HG02840 (cell line): ENCODE measurements around the gene INHBC.
A peak's percentile ranks its signal among the peaks of the same experiment; 100 is the strongest.
"Not testable (repeated sequence)": the region's sequence is repeated elsewhere in the genome, so short reads cannot be mapped to it uniquely, and the experiment has no call there.

Source experiments
- ATAC-seq: cut with Tn5 transposase; IDR thresholded peaks from one replicate; pipeline ENCODE4 v1.9.1; 2021; ENCODE audit warnings: mild to moderate bottlenecking, moderate library complexity, moderate number of reproducible peaks; ENCODE audit not compliant: unreplicated experiment, low FRiP score

The INHBC gene

GRCh38 chr12:57479376-57480115, 45.0 kb downstream of the INHBC start, which contains the start of gene ARHGAP9:
TSS of gene ARHGAP9 (minus strand) at chr12:57479866. CDS start at chr12:57479406, 460 bp downstream.
- ATAC-seq: no peak

GRCh38 chr12:57481671-57482070, 47.1 kb downstream of the INHBC start:
- ATAC-seq: no peak

- ATAC-seq: no peak
Observed at GRCh38 chr12:57483466-57483865, 48.9 kb downstream of the INHBC start.

- no peak for ATAC-seq
Observed at GRCh38 chr12:57485695-57486094, 51.1 kb downstream of the INHBC start.

- ATAC-seq: no peak
Observed at GRCh38 chr12:57487055-57487596, 52.5 kb downstream of the INHBC start.

GRCh38 chr12:57487597-57488401, 53.2 kb downstream of the INHBC start, which contains the start of gene MARS1:
TSS of gene MARS1 (plus strand) at chr12:57488068. CDS start at chr12:57488091, 23 bp downstream.
- ATAC-seq: peak; percentile 97

- ATAC-seq: no peak
Observed at GRCh38 chr12:57488402-57489156, 54.0 kb downstream of the INHBC start.

- no peak for ATAC-seq
Observed at GRCh38 chr12:57489157-57489641, 54.6 kb downstream of the INHBC start.

- ATAC-seq: no peak
Observed at GRCh38 chr12:57490126-57490525, 55.5 kb downstream of the INHBC start.

GRCh38 chr12:57491393-57492280, 57.1 kb downstream of the INHBC start:
- ATAC-seq: no peak

GRCh38 chr12:57495051-57495701, 60.6 kb downstream of the INHBC start:
- not testable (repeated sequence) for ATAC-seq

- no peak for ATAC-seq
Observed at GRCh38 chr12:57496822-57497221, 62.2 kb downstream of the INHBC start.

GRCh38 chr12:57497223-57498131, 62.9 kb downstream of the INHBC start:
- ATAC-seq: no peak

- ATAC-seq: no peak
Observed at GRCh38 chr12:57498132-57498502, 63.5 kb downstream of the INHBC start.

GRCh38 chr12:57498571-57498970, 64.0 kb downstream of the INHBC start:
- no peak for ATAC-seq

GRCh38 chr12:57500213-57500612, 65.6 kb downstream of the INHBC start:
- no peak for ATAC-seq
